ENCODE results near the gene HACD1. TPM values are rescaled to one million over a fixed set of nuclear protein-coding genes. Genes with fewer than 3 reads are reported as not detected.

HACD1 gene
- total RNA-seq, 2 donors from 2014 or later, result 3.4 to 16.6 TPM

GRCh38 chr10:17648243-17649035, 31.3 kb upstream of the HACD1 start:
- H3K4me3 ChIP-seq, result no peak overlapping the region
- TF ChIP-seq CTCF (IDR thresholded peaks at IDR 0.05), result no peak
- no peaks in the 10 kb centered on the region for H3K9me3 ChIP-seq
- DNase-seq, result no peak
- H3K27me3 ChIP-seq, result no peaks in the 10 kb centered on the region
- no peaks in the 10 kb centered on the region for H3K36me3 ChIP-seq
- no peak overlapping the region for H3K27ac ChIP-seq
- intact Hi-C loops (cut with DNase I), result no loop called here
- no peak overlapping the region for H3K9ac ChIP-seq (ENCODE audit: low read depth in 2 of 2, low read length in 2 of 2)
- no peaks in the 10 kb centered on the region for H3K4me1 ChIP-seq

GRCh38 chr10:17647326-17647725, 30.2 kb upstream of the HACD1 start:
- no peak for TF ChIP-seq CTCF (IDR thresholded peaks at IDR 0.05)
- Histone ChIP-seq H3K9ac (ENCODE audit: low read depth in 2 of 2, low read length in 2 of 2) (no peak overlapping the region), H3K36me3 (no peaks in the 10 kb centered on the region), H3K9me3 (no peaks in the 10 kb centered on the region), H3K27me3 (no peaks in the 10 kb centered on the region), H3K4me3 (no peak overlapping the region), H3K27ac (no peak overlapping the region), H3K4me1 (peaks cover 5% of the 10 kb centered on the region)
- intact Hi-C loops (cut with DNase I), result no loop called here
- DNase-seq, result no peak

GRCh38 chr10:17645621-17646345, 28.6 kb upstream of the HACD1 start:
- DNase-seq, result no peak
- Histone ChIP-seq H3K4me1 (peaks cover 5% of the 10 kb centered on the region), H3K9ac (ENCODE audit: low read depth in 2 of 2, low read length in 2 of 2) (peak overlapping the region in 1 of 2 donors; percentile 100), H3K36me3 (no peaks in the 10 kb centered on the region), H3K27ac (no peak overlapping the region), H3K9me3 (no peaks in the 10 kb centered on the region), H3K27me3 (no peaks in the 10 kb centered on the region), H3K4me3 (no peak overlapping the region)
- intact Hi-C loops (cut with DNase I), result no loop called here
- TF ChIP-seq CTCF (IDR thresholded peaks at IDR 0.05), result no peak

GRCh38 chr10:17644485-17644943, 27.3 kb upstream of the HACD1 start:
- intact Hi-C loops (cut with DNase I), result no loop called here
- Histone ChIP-seq H3K9me3 (no peaks in the 10 kb centered on the region), H3K27me3 (no peaks in the 10 kb centered on the region), H3K9ac (ENCODE audit: low read depth in 2 of 2, low read length in 2 of 2) (peak overlapping the region; percentile 89 to 100), H3K4me1 (peaks cover 5% of the 10 kb centered on the region), H3K36me3 (no peaks in the 10 kb centered on the region), H3K4me3 (peak overlapping the region; percentile 84), H3K27ac (peak overlapping the region; percentile 94)
- DNase-seq, result no peak
- TF ChIP-seq CTCF (IDR thresholded peaks at IDR 0.05), result no peak

- H3K27me3 ChIP-seq, result no peaks in the 10 kb centered on the region
- DNase-seq, result peak; percentile 93
- intact Hi-C loops (cut with DNase I), result no loop called here
- H3K4me1 ChIP-seq, result peaks cover 5% of the 10 kb centered on the region
- H3K9me3 ChIP-seq, result no peaks in the 10 kb centered on the region
- peak within 1 kb of the TSS; percentile 89 to 100 for H3K9ac ChIP-seq (ENCODE audit: low read depth in 2 of 2, low read length in 2 of 2)
- no peaks in the 10 kb centered on the region for H3K36me3 ChIP-seq
- no peak for TF ChIP-seq CTCF (IDR thresholded peaks at IDR 0.05)
- H3K27ac ChIP-seq, result peak within 1 kb of the TSS; percentile 94
- H3K4me3 ChIP-seq, result peak within 1 kb of the TSS; percentile 84
These were observed 26.7 kb upstream of the HACD1 start, which contains the start of gene STAM for GRCh38 chr10:17643755-17644484. Gene STAM (plus strand): TSS chr10:17644151. CDS start chr10:17644340, 189 bp downstream.
